ENCODE results near the gene GRSF1.
"Not testable (repeated sequence)": the region's sequence is repeated elsewhere in the genome, so short reads cannot be mapped to it uniquely, and the experiment has no call there.

GRSF1 gene

GRCh38 chr4:70839589-70840093 lies at the start of gene GRSF1:
GRSF1 (minus strand) TSS chr4:70839890; CDS start chr4:70839827, 63 bp downstream.
- DNase-seq = peak; percentile 42 to 92

- no peak for DNase-seq
Measured at GRCh38 chr4:70885174-70885573, 45.5 kb upstream of the GRSF1 start.

GRCh38 chr4:70880739-70881138 lies 41.0 kb upstream of the GRSF1 start:
- DNase-seq = no peak

- DNase-seq = no peak
Measured at GRCh38 chr4:70877556-70877955, 37.9 kb upstream of the GRSF1 start.

GRCh38 chr4:70874268-70875156 lies 34.8 kb upstream of the GRSF1 start:
- DNase-seq = no peak

- no peak for DNase-seq
Measured at GRCh38 chr4:70873216-70873615, 33.5 kb upstream of the GRSF1 start.

- DNase-seq = no peak
Measured at GRCh38 chr4:70868778-70869177, 29.1 kb upstream of the GRSF1 start.

- no peak for DNase-seq
Measured at GRCh38 chr4:70863099-70863790, 23.6 kb upstream of the GRSF1 start.

- DNase-seq = no peak
Measured at GRCh38 chr4:70859066-70859465, 19.4 kb upstream of the GRSF1 start.

- no peak for DNase-seq
Measured at GRCh38 chr4:70858454-70858853, 18.8 kb upstream of the GRSF1 start.

- DNase-seq = no peak
Measured at GRCh38 chr4:70855464-70855863, 15.8 kb upstream of the GRSF1 start.

GRCh38 chr4:70849291-70849690 lies 9.6 kb upstream of the GRSF1 start:
- no peak for DNase-seq

GRCh38 chr4:70844180-70844579 lies 4.5 kb upstream of the GRSF1 start:
- DNase-seq = no peak

GRCh38 chr4:70842761-70843435 lies 3.2 kb upstream of the GRSF1 start:
- DNase-seq = no peak

- no peak for DNase-seq
Measured at GRCh38 chr4:70841951-70842350, 2.3 kb upstream of the GRSF1 start.

GRCh38 chr4:70841211-70841610 lies 1.5 kb upstream of the GRSF1 start:
- no peak for DNase-seq

- not testable (repeated sequence) for DNase-seq
Measured at GRCh38 chr4:70840631-70841030, 941 bp upstream of the GRSF1 start.

GRCh38 chr4:70840137-70840536 lies 447 bp upstream of the GRSF1 start:
- peak in 1 of 2 experiments; percentile 36 for DNase-seq

GRCh38 chr4:70838666-70839588 lies 763 bp downstream of the GRSF1 start:
- DNase-seq = peak; percentile 16 to 52

GRCh38 chr4:70838204-70838603 lies 1.5 kb downstream of the GRSF1 start:
- no peak for DNase-seq

- DNase-seq = no peak
Measured at GRCh38 chr4:70836081-70836480, 3.6 kb downstream of the GRSF1 start.

- no peak for DNase-seq
Measured at GRCh38 chr4:70833675-70834074, 6.0 kb downstream of the GRSF1 start.
